Activated CD8-positive, alpha-beta memory T cell treated with anti-CD3 and anti-CD28 coated beads for 48 hours (primary cell): ENCODE data around the gene NABP1.

Source experiments
- DNase-seq, 3 experiments: peaks; one replicate each; pipeline ENCODE4 v3.0.0-alpha.2; 2020; ENCODE audit warnings: low read depth in 2 of 3, low spot score in 2 of 3

Gene NABP1

DNA sequence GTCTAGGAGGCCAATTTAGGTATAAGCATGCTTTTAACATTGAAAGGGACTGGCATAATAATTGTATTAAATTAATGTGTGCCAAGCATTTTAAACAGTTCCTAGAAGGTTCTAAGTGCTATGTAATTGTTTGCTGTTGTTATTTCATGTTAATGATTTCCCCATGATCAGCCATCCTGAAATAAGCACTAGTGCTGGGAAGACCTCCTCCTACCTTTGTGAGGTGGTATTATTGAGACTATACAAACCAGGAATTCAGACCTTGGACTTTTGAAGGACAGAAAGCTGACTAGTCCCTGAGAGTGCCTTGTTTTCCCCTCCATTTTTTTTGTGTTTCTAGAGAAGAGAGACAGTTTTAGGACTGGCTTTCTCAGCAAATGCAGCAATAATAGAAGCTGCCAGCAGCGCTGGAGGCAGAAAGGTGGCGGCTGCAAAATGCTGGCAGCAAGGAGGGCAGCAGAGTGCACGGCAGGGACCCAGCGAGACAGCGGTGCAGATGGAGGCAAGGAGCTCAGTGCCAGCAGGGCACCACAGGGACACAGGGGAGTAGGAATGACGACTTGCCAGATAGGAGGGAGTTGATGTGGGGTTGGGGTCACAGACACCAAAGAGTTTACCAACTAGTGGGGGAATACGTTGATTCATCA lies 25.3 kb downstream of the NABP1 start:
- DNase-seq: no peak

DNA sequence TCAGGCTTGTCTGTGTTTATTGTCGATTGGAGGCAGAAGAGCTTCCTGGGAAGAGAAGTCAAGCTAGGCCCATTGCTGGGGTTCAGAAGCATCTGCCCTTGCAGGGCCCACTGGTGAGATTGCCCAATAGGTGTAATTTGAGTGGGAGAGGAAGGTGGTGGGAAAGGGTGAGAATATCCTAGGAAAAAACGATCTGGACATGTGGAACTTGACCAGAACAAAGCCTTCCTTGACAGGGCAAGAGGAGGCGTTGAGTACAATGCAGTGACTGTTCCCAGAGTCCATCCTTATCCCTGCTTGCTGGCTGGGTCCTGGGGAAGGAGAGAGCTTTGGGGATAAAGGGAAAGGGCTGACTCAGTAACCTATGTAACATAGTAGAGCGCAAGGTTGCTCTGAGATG lies 27.1 kb downstream of the NABP1 start:
- DNase-seq: no peak

DNA sequence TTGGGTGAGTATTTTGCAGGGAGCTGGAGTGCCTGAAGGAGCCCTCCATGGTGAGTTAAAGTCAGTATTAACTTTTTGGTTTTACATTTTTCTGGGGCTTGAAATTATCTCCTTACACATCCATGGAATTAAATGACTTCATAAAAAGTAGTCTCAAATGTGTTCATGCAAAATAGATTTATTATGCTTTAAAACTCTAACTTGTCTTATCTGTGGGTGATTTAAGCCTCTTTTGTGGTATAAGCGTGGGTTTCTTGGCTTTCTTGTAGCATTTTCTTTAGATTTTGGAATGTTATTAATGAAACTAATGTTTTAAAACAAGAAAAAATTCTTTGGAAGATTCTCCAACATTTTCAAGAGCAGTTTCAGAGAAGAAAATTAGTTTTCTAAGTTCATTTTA lies 27.8 kb downstream of the NABP1 start:
- no peak for DNase-seq

DNA sequence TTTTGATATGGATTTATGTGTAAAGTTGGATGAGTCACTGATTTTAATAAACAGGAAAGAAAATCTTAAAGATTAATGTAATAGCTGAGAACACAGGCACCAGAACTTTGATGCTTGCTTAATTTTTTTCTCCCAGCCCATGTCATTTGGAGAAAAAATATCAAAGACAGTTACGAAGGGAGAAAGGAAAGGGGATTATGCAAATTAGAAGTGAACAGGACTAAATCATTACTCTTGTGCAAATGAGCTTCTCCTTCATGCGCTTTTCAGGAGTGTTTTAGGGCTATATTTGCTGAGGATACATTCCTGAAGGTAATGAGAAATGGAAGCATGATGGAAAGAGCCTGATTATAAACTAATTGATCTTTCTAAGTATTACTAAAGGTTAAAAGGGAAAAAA lies 28.9 kb downstream of the NABP1 start:
- no peak for DNase-seq

DNA sequence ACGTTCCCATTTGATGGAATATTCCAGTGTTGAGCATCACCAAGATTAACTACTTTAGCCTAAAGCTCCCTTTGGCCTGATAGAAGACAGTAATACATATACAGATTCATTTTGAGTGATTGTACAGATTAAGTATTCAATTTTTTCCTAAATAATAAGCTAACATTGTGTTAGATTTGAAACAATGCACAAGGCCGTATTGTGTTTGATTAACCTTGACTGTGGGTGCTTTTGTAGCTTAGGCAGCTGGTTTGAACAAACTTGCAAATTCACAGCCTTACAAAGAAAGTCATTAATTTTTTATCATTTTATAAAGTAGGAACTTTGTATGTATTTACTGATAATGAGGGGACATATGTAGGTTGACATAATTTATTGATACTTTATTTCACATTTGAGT lies 29.6 kb downstream of the NABP1 start:
- no peak for DNase-seq

DNA sequence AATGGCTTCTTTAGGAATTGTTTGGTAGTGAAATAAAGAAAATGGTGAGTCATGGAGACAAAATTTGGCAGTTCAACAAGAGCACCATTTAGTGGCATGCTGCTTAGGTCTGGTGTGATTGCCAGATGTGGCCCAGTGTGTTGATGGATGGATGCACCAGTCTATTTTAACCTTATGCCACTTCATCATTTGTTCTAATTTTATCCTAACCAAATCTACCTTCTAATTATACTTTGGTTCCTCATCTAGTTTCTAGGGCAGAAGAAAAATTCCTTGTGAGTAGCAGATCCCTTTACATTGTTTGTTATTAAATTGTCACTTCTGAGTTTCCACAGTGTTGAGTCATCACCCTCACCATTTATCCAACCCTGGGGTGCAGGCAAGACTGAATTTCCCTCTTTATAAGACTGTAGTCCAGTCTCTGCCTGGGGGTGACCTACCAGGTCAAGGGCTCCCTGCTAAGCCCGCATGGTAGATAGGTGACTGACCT lies 32.5 kb downstream of the NABP1 start:
- DNase-seq: no peak

DNA sequence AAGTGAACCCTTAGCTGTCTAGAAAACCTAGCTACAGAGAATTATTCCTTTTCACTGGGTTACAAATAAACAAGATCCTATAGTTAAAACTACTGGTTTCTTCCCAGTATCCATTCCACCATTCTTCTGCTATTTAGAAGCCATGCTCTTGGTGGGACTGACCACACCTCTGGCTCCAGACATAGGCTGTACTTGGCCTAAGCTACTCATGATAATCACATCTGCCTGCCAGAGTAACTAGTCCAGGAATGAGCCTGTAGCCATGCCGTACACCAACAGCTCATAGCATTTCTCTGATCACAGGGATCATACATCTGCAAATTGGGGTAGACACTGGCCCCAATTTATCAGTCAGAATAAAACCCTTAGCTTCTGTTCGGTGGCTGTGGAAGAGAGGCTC lies 33.7 kb downstream of the NABP1 start:
- DNase-seq: no peak

DNA sequence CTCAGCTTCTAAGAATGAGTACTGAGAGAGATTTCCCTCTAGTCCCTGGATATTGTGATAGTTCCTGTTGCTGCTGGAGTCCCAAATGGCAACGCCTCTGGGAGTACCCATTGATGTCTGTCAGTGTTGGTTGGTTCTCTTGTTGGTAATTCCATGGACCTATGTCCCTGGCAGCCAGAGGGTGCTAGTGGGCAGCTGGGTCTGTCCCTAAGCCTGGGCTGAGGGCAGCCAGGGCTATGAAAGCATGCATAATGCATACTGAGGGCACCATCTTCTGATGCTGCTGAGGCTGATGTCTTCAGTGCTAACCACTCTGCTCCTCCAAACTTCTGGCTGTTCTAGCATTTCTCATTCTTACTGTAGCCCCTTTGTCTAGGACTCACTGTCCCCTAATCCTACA lies 35.9 kb downstream of the NABP1 start:
- no peak for DNase-seq

DNA sequence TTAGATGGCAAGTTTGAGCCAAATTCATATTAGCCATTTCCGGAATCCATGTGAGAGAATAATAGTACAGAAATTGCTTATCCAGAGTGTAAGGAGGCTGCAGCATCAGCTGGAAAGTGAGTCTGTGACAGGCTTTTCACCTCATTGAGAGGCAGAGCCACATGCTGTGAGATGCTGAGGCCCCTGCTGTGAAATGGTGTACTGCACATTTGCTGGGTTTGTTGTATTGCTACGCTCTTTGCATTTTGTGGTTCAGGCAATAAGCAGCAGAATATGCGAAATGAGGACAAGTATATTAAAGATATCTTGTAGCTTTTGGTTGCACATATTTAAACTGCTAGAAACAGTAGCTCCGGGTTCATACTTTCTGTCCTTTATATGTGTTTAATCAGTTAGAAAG lies 37.0 kb downstream of the NABP1 start:
- no peak for DNase-seq

DNA sequence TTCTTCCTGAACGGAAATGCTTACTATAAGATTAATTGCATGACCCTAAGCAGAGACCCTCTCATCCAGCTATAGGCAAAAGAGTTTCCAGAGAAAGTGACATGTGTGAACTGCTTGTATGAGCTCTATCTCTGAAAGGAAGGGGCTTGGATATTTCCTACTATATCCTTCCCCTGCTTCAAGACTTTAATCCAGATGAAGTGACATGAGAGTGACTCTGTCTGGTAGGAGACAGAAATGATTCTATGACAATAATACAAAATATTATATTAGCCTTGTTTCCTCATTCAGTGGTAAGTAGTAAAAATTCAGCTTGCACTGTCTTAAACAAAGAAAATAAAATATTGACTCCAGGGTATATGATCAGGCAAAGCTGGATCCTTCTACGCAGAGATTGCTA lies 37.5 kb downstream of the NABP1 start:
- DNase-seq: no peak

DNA sequence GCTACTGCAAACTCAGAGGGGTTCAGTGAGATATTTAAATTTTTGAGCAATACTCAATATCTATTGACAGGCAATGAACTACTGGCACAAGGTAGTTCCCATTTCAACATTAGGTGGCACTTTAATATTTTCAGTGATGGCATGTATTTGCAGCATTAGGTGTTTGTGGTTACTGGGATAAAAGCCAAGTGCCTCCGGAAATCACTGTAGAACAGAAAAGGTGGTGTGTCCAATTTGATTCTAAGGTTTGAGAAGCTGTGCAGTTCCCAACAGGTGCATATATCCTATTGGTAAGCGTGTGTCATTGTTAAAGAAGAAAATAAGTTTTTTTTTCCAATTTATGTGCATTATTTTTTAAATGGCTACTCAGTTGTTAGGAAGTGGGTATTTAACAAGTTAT lies 41.3 kb downstream of the NABP1 start:
- no peak for DNase-seq

DNA sequence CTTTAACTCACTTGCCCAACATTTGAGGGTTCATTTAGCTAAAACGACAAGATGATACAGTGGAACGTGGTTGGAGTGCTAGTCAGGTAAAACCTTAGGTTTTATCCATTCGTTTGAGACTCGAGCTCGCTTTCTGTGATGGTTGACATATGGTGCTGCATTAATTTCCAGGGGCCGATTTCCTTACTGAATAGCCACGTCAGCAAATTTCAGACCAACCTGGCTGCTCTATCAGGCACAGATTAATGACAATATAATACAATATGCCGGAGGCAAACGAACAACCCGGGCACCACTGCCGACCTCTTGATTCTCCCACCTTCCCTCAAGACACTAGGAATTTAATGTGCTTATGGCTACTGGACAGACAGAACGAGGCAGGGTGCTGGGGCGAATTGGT lies 42.0 kb downstream of the NABP1 start:
- no peak for DNase-seq

DNA sequence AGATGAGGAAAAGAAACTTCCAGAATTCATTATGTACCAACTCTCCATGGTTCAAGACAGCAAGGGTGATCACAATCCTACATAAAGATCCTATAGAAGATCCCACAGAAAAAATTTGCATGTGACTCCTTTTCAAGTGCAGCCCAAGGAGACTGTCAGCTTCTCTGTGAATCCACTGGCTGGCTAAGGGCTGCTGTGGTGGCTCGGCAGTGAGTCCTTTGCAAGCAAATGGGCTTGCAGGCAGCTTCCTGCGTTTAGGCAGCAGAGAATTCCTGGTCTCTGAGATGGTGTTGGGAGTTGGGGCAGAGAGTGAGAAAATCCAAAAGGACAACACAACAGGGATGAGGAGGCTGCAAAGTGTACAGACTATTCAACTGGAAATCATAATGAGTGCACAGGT lies 43.4 kb downstream of the NABP1 start:
- DNase-seq: no peak

DNA sequence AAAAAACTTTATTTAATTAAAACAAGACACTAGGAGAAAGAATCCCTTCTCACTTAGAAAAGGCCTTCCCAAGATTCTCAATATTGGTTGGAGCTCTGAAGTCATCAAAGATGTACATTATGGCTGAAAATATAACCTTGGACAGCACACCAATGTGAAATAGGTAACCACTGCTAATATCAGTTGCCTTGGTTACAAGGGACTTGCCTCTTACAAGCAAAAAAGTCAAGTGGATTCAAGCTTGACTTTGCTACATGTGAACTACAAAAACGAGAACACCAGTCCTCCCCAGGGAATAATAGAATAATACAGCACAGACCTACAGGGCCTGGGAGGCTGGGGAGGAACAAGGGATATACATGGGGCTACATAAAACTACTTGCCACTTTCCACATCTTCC lies 46.1 kb downstream of the NABP1 start:
- DNase-seq: no peak

DNA sequence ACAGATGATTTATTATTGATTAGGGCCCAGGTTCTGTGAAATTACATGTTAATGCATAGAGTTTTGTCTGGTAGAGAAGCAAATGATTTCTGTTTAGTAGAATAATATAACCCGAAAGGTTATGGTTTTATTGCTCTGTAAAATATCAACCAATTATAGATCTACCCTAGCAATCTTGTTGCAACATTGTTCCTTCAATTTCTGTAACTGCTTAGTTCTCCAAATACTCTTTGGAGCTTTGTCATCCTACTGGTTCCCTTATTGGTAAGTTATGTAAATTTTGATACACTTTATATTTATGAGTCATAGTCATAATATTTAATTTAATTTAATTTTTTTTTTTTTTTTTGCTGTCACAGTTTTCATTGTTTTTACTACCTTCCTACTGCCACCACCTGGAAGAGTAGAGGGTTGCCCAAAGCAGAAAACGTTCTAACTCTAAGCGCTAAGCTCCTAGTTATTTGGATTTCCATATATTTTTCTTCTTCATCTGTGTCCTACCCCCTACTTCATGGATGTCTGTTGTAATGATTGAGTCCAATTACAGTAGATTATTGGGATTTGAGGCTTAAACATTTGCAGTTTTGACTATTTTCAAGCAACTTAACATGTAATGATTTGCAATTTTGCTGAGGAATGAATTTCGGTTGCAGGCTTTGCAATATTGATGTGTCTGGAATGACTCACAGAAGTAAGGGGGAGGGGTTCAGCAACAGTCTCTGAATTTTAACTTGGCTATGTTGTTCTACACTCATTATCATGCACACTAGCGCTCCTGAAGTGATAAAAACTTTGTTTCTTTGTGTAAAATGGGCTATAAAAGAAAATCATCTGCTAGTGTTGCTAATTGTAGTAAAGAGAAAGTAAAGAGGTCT lies 51.1 kb downstream of the NABP1 start:
- DNase-seq: no peak

DNA sequence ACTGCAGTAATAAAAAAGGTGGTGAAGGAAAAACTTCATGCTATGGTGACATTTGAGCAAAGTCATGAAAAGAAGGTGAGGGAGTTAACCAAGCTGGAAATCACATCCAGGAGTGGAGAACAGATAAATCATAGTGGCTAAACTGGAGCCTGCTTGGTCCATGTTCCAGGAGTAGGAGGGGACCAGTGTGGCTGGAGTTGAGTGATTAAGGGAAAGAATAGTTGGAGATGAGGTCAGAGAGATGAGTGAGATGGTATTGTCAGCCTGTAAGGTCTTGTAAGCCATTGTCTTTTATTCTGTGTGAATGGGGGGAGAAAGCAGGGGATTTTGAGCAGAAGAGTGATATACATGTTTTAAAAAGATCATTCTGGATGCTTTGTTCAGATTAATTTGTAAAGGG lies 52.3 kb downstream of the NABP1 start:
- no peak for DNase-seq
